Measurements from ENCODE around the gene RIC8B.

The RIC8B gene

GRCh38 chr12:106837782-106838181 lies 63.3 kb downstream of the RIC8B start:
- Histone ChIP-seq H3K27ac (no peak overlapping the region), H3K36me3 (no peaks in the 10 kb centered on the region), H3K4me1 (ENCODE audit: control insufficient read depth in 1 of 2, insufficient read depth in 1 of 2, low read depth in 1 of 2, low read length in 1 of 2) (no peaks in the 10 kb centered on the region), H3K27me3 (no peaks in the 10 kb centered on the region), H3K4me3 (ENCODE audit: low read depth in 1 of 2, low read length in 1 of 2) (no peak overlapping the region), H3K9me3 (no peaks in the 10 kb centered on the region)
- TF ChIP-seq CTCF (IDR thresholded peaks at IDR 0.05): no peak

- Histone ChIP-seq H3K4me1 (ENCODE audit: control insufficient read depth in 1 of 2, insufficient read depth in 1 of 2, low read depth in 1 of 2, low read length in 1 of 2) (no peaks in the 10 kb centered on the region), H3K27ac (no peak overlapping the region), H3K27me3 (no peaks in the 10 kb centered on the region), H3K4me3 (ENCODE audit: low read depth in 1 of 2, low read length in 1 of 2) (no peak overlapping the region), H3K36me3 (no peaks in the 10 kb centered on the region), H3K9me3 (no peaks in the 10 kb centered on the region)
- no peak for TF ChIP-seq CTCF (IDR thresholded peaks at IDR 0.05)
Measured at GRCh38 chr12:106839333-106839732, 64.9 kb downstream of the RIC8B start.

- no peak for TF ChIP-seq CTCF (IDR thresholded peaks at IDR 0.05)
- no peaks in the 10 kb centered on the region for H3K9me3 ChIP-seq
- no peak overlapping the region for H3K4me3 ChIP-seq (ENCODE audit: low read depth in 1 of 2, low read length in 1 of 2)
- H3K27me3 ChIP-seq: no peaks in the 10 kb centered on the region
- peaks cover 3% of the 10 kb centered on the region for H3K36me3 ChIP-seq
- H3K4me1 ChIP-seq (ENCODE audit: control insufficient read depth in 1 of 2, insufficient read depth in 1 of 2, low read depth in 1 of 2, low read length in 1 of 2): no peaks in the 10 kb centered on the region
- no peak overlapping the region for H3K27ac ChIP-seq
Measured at GRCh38 chr12:106840243-106840642, 65.8 kb downstream of the RIC8B start.

- Histone ChIP-seq H3K4me1 (ENCODE audit: control insufficient read depth in 1 of 2, insufficient read depth in 1 of 2, low read depth in 1 of 2, low read length in 1 of 2) (no peaks in the 10 kb centered on the region), H3K4me3 (ENCODE audit: low read depth in 1 of 2, low read length in 1 of 2) (no peak overlapping the region), H3K36me3 (peaks cover 3% of the 10 kb centered on the region), H3K27ac (no peak overlapping the region), H3K9me3 (no peaks in the 10 kb centered on the region), H3K27me3 (no peaks in the 10 kb centered on the region)
- no peak for TF ChIP-seq CTCF (IDR thresholded peaks at IDR 0.05)
Measured at GRCh38 chr12:106841510-106842302, 67.2 kb downstream of the RIC8B start.

- Histone ChIP-seq H3K9me3 (no peaks in the 10 kb centered on the region), H3K27me3 (no peaks in the 10 kb centered on the region), H3K4me3 (ENCODE audit: low read depth in 1 of 2, low read length in 1 of 2) (no peak overlapping the region), H3K36me3 (peaks cover 3% of the 10 kb centered on the region), H3K27ac (no peak overlapping the region), H3K4me1 (ENCODE audit: control insufficient read depth in 1 of 2, insufficient read depth in 1 of 2, low read depth in 1 of 2, low read length in 1 of 2) (no peaks in the 10 kb centered on the region)
- TF ChIP-seq CTCF (IDR thresholded peaks at IDR 0.05): no peak
Measured at GRCh38 chr12:106845902-106846301, 71.4 kb downstream of the RIC8B start.
